Measurements from ENCODE around the gene MUC6.

Gene MUC6

DNA sequence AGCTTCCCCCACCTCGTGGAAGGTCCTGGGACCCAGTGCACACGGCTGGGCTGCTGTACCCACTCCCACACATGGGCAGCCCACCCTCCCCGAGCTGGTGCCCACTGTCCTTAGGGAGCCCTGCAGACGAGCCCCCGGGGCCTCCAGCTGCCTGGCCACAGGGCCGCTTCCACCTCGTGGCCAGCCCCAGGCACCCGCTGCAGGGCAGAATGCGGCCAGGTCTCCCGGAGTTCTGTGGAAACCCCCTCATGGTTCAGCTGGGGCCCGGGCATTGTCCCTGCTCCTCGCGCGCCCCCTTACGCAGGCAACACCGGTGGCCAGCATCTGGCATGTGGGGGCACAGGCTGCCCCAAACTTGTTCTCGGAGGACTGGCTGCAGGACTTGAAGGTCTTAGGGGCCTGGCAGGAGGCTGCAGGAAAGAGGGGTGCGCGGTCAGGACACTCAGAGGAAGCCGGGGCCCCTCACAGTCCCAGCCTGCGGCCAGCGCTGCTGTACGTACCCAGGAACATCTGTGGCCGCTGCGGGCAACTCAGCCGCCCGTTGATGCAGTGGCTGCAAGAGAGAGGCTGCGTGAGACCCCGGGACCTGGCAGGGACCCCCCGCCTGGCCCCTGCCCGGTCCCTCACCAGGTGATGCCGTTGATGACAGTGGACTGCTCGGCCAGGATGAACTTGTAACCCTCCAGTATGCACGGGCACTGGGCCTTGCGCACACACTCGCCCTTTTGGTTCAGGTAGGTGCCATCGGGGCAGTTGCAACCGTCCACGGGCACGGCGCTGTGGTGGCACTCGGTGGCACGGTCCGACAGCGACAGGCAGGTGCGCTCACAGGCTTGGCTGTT lies 9.7 kb downstream of the MUC6 start:
- peaks cover 0 to 26% of the 10 kb centered on the region in 2 experiments for H3K27me3 ChIP-seq (ENCODE audit: control insufficient read depth in 1 of 2, insufficient read depth in 1 of 2, low read length in 2 of 2)
- peaks cover 0 to 32% of the 10 kb centered on the region in 2 experiments for H3K36me3 ChIP-seq (ENCODE audit: control insufficient read depth in 1 of 2, insufficient read depth in 2 of 2, low read depth in 1 of 2, low read length in 2 of 2)
- H2AK5ac ChIP-seq (ENCODE audit: low read length, severe bottlenecking), result no peak overlapping the region
- no peak overlapping the region for H2AFZ ChIP-seq (ENCODE audit: low read depth, low read length)
- no peak overlapping the region for H3K9ac ChIP-seq (ENCODE audit: low read length)
- no peak overlapping the region for H3K4ac ChIP-seq (ENCODE audit: low read depth in 1 of 2, low read length in 2 of 2)
- H2BK12ac ChIP-seq (ENCODE audit: low read length in 2 of 2), result no peak overlapping the region
- no peak overlapping the region for H4K91ac ChIP-seq (ENCODE audit: low read length)
- no peaks in the 10 kb centered on the region for H3K79me1 ChIP-seq (replicated peaks; ENCODE audit: low read length, poor library complexity, severe bottlenecking)
- H2BK5ac ChIP-seq (ENCODE audit: low read depth, low read length, poor library complexity, severe bottlenecking), result no peak overlapping the region
- H3K4me1 ChIP-seq (ENCODE audit: control insufficient read depth, insufficient read depth, low read depth, low read length), result peaks cover 13% of the 10 kb centered on the region
- H3K27ac ChIP-seq (ENCODE audit: low read length, poor library complexity, severe bottlenecking), result no peak overlapping the region
- H4K8ac ChIP-seq (ENCODE audit: low read length), result no peak overlapping the region
- no peaks in the 10 kb centered on the region for H3K9me3 ChIP-seq (ENCODE audit: control insufficient read depth, low read length)
- no peak overlapping the region for H3K4me3 ChIP-seq (ENCODE audit: insufficient read depth in 1 of 2, low read depth in 1 of 2, low read length in 2 of 2)
- no peak overlapping the region for H3K4me2 ChIP-seq (ENCODE audit: low read length, poor library complexity, severe bottlenecking)
- H3K18ac ChIP-seq (ENCODE audit: low read depth in 1 of 2, low read length in 2 of 2), result no peak overlapping the region
- no peak overlapping the region for H3K23ac ChIP-seq (ENCODE audit: low read length in 2 of 2)
- H3K14ac ChIP-seq (ENCODE audit: low read length in 2 of 2), result no peak overlapping the region
- H2BK120ac ChIP-seq (ENCODE audit: low read depth, low read length), result no peak overlapping the region
- 94% methylated on average over 46 of the region's 46 CpGs for WGBS
- H2BK15ac ChIP-seq (ENCODE audit: low read depth, poor library complexity, severe bottlenecking), result no peak overlapping the region
- DNase-seq, result no peak

DNA sequence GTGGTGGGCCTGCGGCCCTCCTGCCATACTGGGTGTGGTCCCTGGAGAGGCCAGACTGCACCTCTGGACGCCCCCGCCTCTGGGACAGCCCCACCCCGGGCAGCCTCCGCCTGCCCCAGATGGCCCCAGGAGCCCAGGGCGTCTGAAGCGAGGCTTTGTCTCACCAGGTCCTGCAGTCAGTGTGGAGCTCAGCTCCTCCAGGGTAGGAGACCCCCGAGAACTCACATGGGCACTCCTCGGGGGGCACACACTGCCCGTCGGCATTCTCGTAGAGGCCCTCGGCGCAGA lies 10.4 kb downstream of the MUC6 start:
- Histone ChIP-seq H3K23ac (ENCODE audit: low read length in 2 of 2) (no peak overlapping the region), H3K4me2 (ENCODE audit: low read length, poor library complexity, severe bottlenecking) (no peak overlapping the region), H3K9ac (ENCODE audit: low read length) (no peak overlapping the region), H3K4ac (ENCODE audit: low read depth in 1 of 2, low read length in 2 of 2) (no peak overlapping the region), H2AFZ (ENCODE audit: low read depth, low read length) (no peak overlapping the region), H3K27ac (ENCODE audit: low read length, poor library complexity, severe bottlenecking) (no peak overlapping the region), H2BK5ac (ENCODE audit: low read depth, low read length, poor library complexity, severe bottlenecking) (no peak overlapping the region), H3K79me1 (replicated peaks; ENCODE audit: low read length, poor library complexity, severe bottlenecking) (no peaks in the 10 kb centered on the region), H2BK12ac (ENCODE audit: low read length in 2 of 2) (no peak overlapping the region), H2BK15ac (ENCODE audit: low read depth, poor library complexity, severe bottlenecking) (no peak overlapping the region), H2BK120ac (ENCODE audit: low read depth, low read length) (no peak overlapping the region), H3K27me3 (ENCODE audit: control insufficient read depth in 1 of 2, insufficient read depth in 1 of 2, low read length in 2 of 2) (peaks cover 0 to 19% of the 10 kb centered on the region in 2 experiments), H2AK5ac (ENCODE audit: low read length, severe bottlenecking) (no peak overlapping the region), H3K36me3 (ENCODE audit: control insufficient read depth in 1 of 2, insufficient read depth in 2 of 2, low read depth in 1 of 2, low read length in 2 of 2) (peaks cover 0 to 32% of the 10 kb centered on the region in 2 experiments), H3K4me3 (ENCODE audit: insufficient read depth in 1 of 2, low read depth in 1 of 2, low read length in 2 of 2) (no peak overlapping the region), H3K18ac (ENCODE audit: low read depth in 1 of 2, low read length in 2 of 2) (no peak overlapping the region), H4K8ac (ENCODE audit: low read length) (no peak overlapping the region), H3K4me1 (ENCODE audit: control insufficient read depth, insufficient read depth, low read depth, low read length) (peaks cover 13% of the 10 kb centered on the region), H3K9me3 (ENCODE audit: control insufficient read depth, low read length) (no peaks in the 10 kb centered on the region), H3K14ac (ENCODE audit: low read length in 2 of 2) (no peak overlapping the region), H4K91ac (ENCODE audit: low read length) (no peak overlapping the region)
- DNase-seq, result no peak
- 93% methylated on average over 14 of the region's 14 CpGs for WGBS

DNA sequence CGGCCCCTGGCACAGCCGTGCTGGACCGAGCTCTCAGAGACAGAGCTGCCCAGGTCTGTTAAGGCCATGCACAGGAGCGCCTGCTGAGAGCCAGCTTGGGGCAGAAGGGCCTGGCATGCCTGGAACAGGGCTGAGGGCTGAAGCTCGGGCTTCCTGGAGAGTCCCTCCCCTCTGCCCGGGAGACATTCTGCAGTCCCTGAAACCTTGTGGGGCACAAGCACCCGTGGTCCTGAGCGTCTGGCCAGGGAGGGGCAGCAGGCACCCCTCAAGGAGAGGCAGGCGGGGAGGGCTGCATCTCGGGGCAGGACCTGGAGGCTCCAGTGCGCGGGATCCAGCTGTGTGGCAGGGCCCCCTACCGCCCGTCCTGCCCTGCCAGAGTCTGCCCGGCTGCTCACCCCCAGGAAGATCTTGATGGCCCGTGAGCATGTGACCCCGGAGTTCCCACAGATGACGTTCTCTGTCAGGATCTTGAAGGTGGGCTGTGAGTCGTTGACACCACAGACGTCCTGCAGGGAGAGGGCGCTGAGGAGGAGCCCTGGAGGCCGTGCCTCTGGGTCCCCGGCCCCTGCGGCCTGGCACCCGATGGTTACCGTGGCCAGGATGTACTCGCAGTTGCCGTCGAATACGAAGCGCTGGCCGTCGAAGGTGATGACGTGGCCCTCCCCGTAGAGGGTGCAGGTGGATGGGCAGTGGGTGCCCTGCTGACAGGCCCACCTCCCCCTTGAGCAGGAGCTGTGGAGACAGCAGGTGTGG lies 10.9 kb downstream of the MUC6 start:
- no peak overlapping the region for H2BK120ac ChIP-seq (ENCODE audit: low read depth, low read length)
- no peak for DNase-seq
- 91% methylated on average over 35 of the region's 35 CpGs for WGBS
- no peak overlapping the region for H2BK12ac ChIP-seq (ENCODE audit: low read length in 2 of 2)
- H3K36me3 ChIP-seq (ENCODE audit: control insufficient read depth in 1 of 2, insufficient read depth in 2 of 2, low read depth in 1 of 2, low read length in 2 of 2), result peaks cover 0 to 32% of the 10 kb centered on the region in 2 experiments
- no peak overlapping the region for H3K9ac ChIP-seq (ENCODE audit: low read length)
- H2AK5ac ChIP-seq (ENCODE audit: low read length, severe bottlenecking), result no peak overlapping the region
- H4K8ac ChIP-seq (ENCODE audit: low read length), result no peak overlapping the region
- no peak overlapping the region for H3K14ac ChIP-seq (ENCODE audit: low read length in 2 of 2)
- no peak overlapping the region for H2BK5ac ChIP-seq (ENCODE audit: low read depth, low read length, poor library complexity, severe bottlenecking)
- no peak overlapping the region for H4K91ac ChIP-seq (ENCODE audit: low read length)
- no peaks in the 10 kb centered on the region for H3K9me3 ChIP-seq (ENCODE audit: control insufficient read depth, low read length)
- peaks cover 0 to 16% of the 10 kb centered on the region in 2 experiments for H3K27me3 ChIP-seq (ENCODE audit: control insufficient read depth in 1 of 2, insufficient read depth in 1 of 2, low read length in 2 of 2)
- no peaks in the 10 kb centered on the region for H3K79me1 ChIP-seq (replicated peaks; ENCODE audit: low read length, poor library complexity, severe bottlenecking)
- H3K4me1 ChIP-seq (ENCODE audit: control insufficient read depth, insufficient read depth, low read depth, low read length), result peaks cover 13% of the 10 kb centered on the region
- H3K18ac ChIP-seq (ENCODE audit: low read depth in 1 of 2, low read length in 2 of 2), result no peak overlapping the region
- no peak overlapping the region for H2BK15ac ChIP-seq (ENCODE audit: low read depth, poor library complexity, severe bottlenecking)
- no peak overlapping the region for H3K4ac ChIP-seq (ENCODE audit: low read depth in 1 of 2, low read length in 2 of 2)
- no peak overlapping the region for H3K4me3 ChIP-seq (ENCODE audit: insufficient read depth in 1 of 2, low read depth in 1 of 2, low read length in 2 of 2)
- H3K4me2 ChIP-seq (ENCODE audit: low read length, poor library complexity, severe bottlenecking), result no peak overlapping the region
- H3K23ac ChIP-seq (ENCODE audit: low read length in 2 of 2), result no peak overlapping the region
- no peak overlapping the region for H3K27ac ChIP-seq (ENCODE audit: low read length, poor library complexity, severe bottlenecking)
- no peak overlapping the region for H2AFZ ChIP-seq (ENCODE audit: low read depth, low read length)

DNA sequence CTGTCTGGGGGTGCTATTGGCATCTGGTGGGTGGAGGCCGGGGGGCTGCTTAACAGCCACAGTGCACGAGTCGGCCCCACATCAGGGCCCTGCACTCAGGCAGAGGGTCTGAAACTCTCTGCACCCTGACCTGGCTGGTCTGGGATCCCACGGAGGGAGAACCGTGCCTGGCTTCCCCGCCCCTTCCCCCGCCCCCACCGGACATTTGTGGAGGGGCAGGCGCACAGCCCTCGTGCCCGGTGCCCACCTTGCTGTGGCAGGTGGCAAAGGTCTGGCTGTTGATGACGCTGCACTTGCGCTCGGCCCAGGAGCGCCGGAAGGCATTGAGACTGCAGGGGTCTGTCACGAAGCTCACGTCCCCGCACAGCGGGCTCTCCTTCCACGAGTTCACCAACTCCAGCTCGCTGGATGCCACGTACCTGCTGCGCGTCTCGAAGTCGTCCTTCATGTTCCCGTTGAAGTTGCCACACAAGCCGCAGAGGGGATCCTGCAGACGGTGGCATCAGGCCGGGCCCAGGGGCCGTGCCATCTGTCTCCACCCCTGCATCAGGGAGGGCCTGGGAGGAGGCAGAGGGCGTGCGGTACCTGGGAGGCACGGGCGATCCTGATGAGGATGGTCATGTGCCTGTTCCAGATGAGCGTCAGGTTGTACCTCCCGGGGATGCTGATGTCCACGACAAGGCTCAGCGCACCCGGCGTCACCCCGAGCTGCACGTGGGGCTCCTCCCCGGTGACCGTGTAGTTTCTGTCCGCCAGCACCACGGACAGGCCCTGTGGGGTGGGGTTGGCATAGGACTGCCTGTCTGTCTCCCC lies 11.7 kb downstream of the MUC6 start:
- H2BK5ac ChIP-seq (ENCODE audit: low read depth, low read length, poor library complexity, severe bottlenecking), result no peak overlapping the region
- no peak overlapping the region for H3K14ac ChIP-seq (ENCODE audit: low read length in 2 of 2)
- H3K4me2 ChIP-seq (ENCODE audit: low read length, poor library complexity, severe bottlenecking), result no peak overlapping the region
- H3K79me1 ChIP-seq (replicated peaks; ENCODE audit: low read length, poor library complexity, severe bottlenecking), result no peaks in the 10 kb centered on the region
- peaks cover 15% of the 10 kb centered on the region for H3K4me1 ChIP-seq (ENCODE audit: control insufficient read depth, insufficient read depth, low read depth, low read length)
- H2AK5ac ChIP-seq (ENCODE audit: low read length, severe bottlenecking), result no peak overlapping the region
- H3K18ac ChIP-seq (ENCODE audit: low read depth in 1 of 2, low read length in 2 of 2), result no peak overlapping the region
- no peak overlapping the region for H3K4me3 ChIP-seq (ENCODE audit: insufficient read depth in 1 of 2, low read depth in 1 of 2, low read length in 2 of 2)
- H3K4ac ChIP-seq (ENCODE audit: low read depth in 1 of 2, low read length in 2 of 2), result no peak overlapping the region
- H3K23ac ChIP-seq (ENCODE audit: low read length in 2 of 2), result no peak overlapping the region
- no peak overlapping the region for H2BK120ac ChIP-seq (ENCODE audit: low read depth, low read length)
- no peak overlapping the region for H2BK15ac ChIP-seq (ENCODE audit: low read depth, poor library complexity, severe bottlenecking)
- peaks cover 0 to 32% of the 10 kb centered on the region in 2 experiments for H3K36me3 ChIP-seq (ENCODE audit: control insufficient read depth in 1 of 2, insufficient read depth in 2 of 2, low read depth in 1 of 2, low read length in 2 of 2)
- DNase-seq, result no peak
- WGBS, result 94% methylated on average over 48 of the region's 48 CpGs
- H4K91ac ChIP-seq (ENCODE audit: low read length), result no peak overlapping the region
- H3K27ac ChIP-seq (ENCODE audit: low read length, poor library complexity, severe bottlenecking), result no peak overlapping the region
- H3K27me3 ChIP-seq (ENCODE audit: control insufficient read depth in 1 of 2, insufficient read depth in 1 of 2, low read length in 2 of 2), result peaks cover 0 to 13% of the 10 kb centered on the region in 2 experiments
- H2AFZ ChIP-seq (ENCODE audit: low read depth, low read length), result no peak overlapping the region
- H2BK12ac ChIP-seq (ENCODE audit: low read length in 2 of 2), result no peak overlapping the region
- H4K8ac ChIP-seq (ENCODE audit: low read length), result no peak overlapping the region
- H3K9me3 ChIP-seq (ENCODE audit: control insufficient read depth, low read length), result no peaks in the 10 kb centered on the region
- H3K9ac ChIP-seq (ENCODE audit: low read length), result no peak overlapping the region

Data from mesenchymal stem cell (in vitro differentiated cells and primary cell).